H1 (cell line): ENCODE measurements around the gene WTIP.
"Not testable (repeated sequence)": the region's sequence is repeated elsewhere in the genome, so short reads cannot be mapped to it uniquely, and the experiment has no call there.

Experiments used
- CTCF ChIP-seq, 3 experiments: IDR thresholded peaks; 1 replicate in 2 of 3; 2 replicates in 1 of 3; pipeline versions ENCODE4 v1.5.1 to v1.6.1; 2011; ENCODE audit warnings: low read length in 3 of 3, mild to moderate bottlenecking in 3 of 3, inconsistent platforms in 2 of 3, low read depth in 1 of 3, moderate library complexity in 1 of 3; ENCODE audit not compliant: insufficient read depth in 1 of 3; ENCODE audit errors: control extremely low read depth in 1 of 3
- HDAC2 ChIP-seq, 2 experiments: fragments of 300-600 bp in 1 of 2; sonication (generic) in 1 of 2; IDR thresholded peaks; 2 replicates each; pipeline ENCODE4 v1.6.1; 2011 to 2012; ENCODE audit warnings: low read depth in 2 of 2, low read length in 2 of 2, mild to moderate bottlenecking in 2 of 2, moderate library complexity in 2 of 2, borderline replicate concordance in 1 of 2, inconsistent platforms in 1 of 2
- HDAC6 ChIP-seq: IDR thresholded peaks from one replicate; pipeline ENCODE4 v1.7.1; 2012; ENCODE audit warnings: low read depth, mild to moderate bottlenecking, inconsistent platforms, low read length, moderate library complexity
- KDM5A ChIP-seq: fragments of 200-600 bp; IDR thresholded peaks from 2 replicates; pipeline ENCODE4 v1.7.1; 2012; ENCODE audit warnings: mild to moderate bottlenecking, low read length, inconsistent platforms, mixed read lengths
- MAFK ChIP-seq: IDR thresholded peaks from 2 replicates; pipeline ENCODE4 v1.6.1; 2012; ENCODE audit warnings: low read depth, mild to moderate bottlenecking, improper control_type of control experiment, low read length
- POLR2A ChIP-seq, 2 experiments: IDR thresholded peaks; 1 replicate in 1 of 2; 2 replicates in 1 of 2; pipeline ENCODE4 v1.6.1; 2011; ENCODE audit warnings: low read depth in 2 of 2, low read length in 2 of 2, mild to moderate bottlenecking in 2 of 2; ENCODE audit errors: control extremely low read depth in 1 of 2
- POLR2AphosphoS5 ChIP-seq: IDR thresholded peaks from 2 replicates; pipeline ENCODE4 v1.6.1; 2011; ENCODE audit warnings: low read depth, low read length
- RFX5 ChIP-seq: IDR thresholded peaks from 2 replicates; pipeline ENCODE4 v1.6.1; 2011; ENCODE audit warnings: low read depth, low read length, improper control_type of control experiment, borderline replicate concordance
- RNF2 ChIP-seq: fragments of 200-900, 300-1000 bp; sonication (generic); IDR thresholded peaks from 2 replicates; pipeline ENCODE4 v1.7.1; 2016; ENCODE audit warnings: borderline replicate concordance, low read depth, mild to moderate bottlenecking, antibody characterized with exemption, low read length; ENCODE audit not compliant: poor library complexity, severe bottlenecking; ENCODE audit errors: missing control alignments
- RXRA ChIP-seq: IDR thresholded peaks from 2 replicates; pipeline ENCODE4 v1.6.1; 2011; ENCODE audit warnings: low read depth, mild to moderate bottlenecking, low read length, moderate library complexity; ENCODE audit not compliant: insufficient read depth
- SP2 ChIP-seq: IDR thresholded peaks from 2 replicates; pipeline ENCODE4 v1.6.1; 2012; ENCODE audit warnings: mild to moderate bottlenecking, low read length, inconsistent platforms
- SRF ChIP-seq: IDR thresholded peaks from 2 replicates; pipeline ENCODE4 v1.6.1; 2011; ENCODE audit warnings: mild to moderate bottlenecking, low read depth, low read length, moderate library complexity
- TBP ChIP-seq: IDR thresholded peaks from 2 replicates; pipeline ENCODE4 v1.6.1; 2011; ENCODE audit warnings: low read depth, low read length, improper control_type of control experiment

DNA sequence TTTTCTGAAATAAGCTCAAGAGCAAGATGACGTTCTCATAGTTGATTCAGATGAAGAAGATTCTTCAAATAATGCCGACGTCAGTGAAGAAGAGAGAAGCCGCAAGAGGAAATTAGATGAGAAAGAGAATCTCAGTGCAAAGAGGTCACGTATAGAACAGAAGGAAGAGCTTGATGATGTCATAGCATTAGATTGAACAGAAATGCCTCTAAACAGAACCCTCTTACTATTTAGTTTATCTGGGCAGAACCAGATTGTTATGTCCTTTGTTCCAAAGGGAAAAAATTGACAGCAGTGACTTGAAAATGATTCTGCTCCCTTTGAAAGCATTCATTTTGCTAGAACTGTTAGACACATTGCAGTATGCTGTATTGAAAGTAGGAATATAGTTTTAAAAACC, 12.5 kb upstream of the WTIP start:
- TF ChIP-seq CTCF (IDR thresholded peaks at IDR 0.05; ENCODE audit: control extremely low read depth in 1 of 3, insufficient read depth in 1 of 3, low read depth in 1 of 3, low read length in 3 of 3); POLR2AphosphoS5; TBP; SRF; POLR2A (IDR thresholded peaks at IDR 0.05; ENCODE audit: control extremely low read depth in 1 of 2, low read depth in 2 of 2, low read length in 2 of 2); KDM5A; RFX5; SP2; HDAC6; HDAC2 (IDR thresholded peaks at IDR 0.05; ENCODE audit: borderline replicate concordance in 1 of 2, low read depth in 2 of 2, low read length in 2 of 2); RXRA; MAFK; RNF2: not testable (repeated sequence)
